GM20431 (cell line): Measurements from ENCODE around the gene CLDN5.

Experiments used
- in situ Hi-C: fragments of 300-500 bp; cut with MseI, MboI; formaldehyde crosslinking; loops from one replicate; pipeline ENCODE4 v1.15.0; 2020; ENCODE audit warnings: low sequenced_read_pairs; ENCODE audit not compliant: unreplicated experiment

Gene CLDN5

DNA sequence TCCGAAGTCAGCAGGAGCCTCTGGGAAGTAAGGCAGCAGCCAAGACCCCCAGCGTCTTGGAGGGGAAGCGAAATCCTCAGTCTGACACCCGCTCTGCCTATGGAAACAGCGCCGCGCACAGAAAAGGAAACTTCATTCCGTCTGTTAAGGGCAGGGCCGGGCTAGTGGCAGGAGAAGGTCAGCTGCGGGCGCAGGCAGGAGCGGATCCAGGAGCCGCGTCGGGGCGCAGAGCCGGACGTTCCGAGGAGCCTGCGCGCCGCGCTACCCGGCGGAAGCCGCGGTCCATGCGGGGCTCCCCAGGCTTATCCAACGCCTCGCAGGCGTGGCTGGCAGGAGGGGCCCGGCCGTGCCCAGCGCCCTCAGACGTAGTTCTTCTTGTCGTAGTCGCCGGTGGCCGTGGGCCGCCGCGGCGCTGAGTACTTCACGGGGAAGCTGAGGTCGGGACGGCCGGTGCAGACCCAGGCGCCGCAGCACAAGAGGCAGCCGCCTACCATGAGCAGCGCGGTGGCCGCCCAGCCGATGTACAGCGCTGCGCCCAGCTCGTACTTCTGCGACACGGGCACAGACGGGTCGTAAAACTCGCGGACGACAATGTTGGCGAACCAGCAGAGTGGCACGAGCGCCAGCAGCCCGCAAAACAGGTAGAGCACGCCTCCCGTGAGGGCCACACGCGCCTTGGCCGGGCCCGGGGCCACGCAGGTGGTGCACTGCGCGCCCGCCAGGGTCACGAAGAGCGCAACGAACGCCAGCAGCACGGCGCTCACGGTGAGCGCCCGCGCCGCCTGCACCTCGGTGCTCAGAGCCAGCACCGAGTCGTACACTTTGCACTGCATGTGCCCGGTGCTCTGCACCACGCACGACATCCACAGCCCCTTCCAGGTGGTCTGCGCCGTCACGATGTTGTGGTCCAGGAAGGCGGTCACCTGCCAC is 705 bp downstream of the CLDN5 start:
- in situ Hi-C loops = no loop called here

DNA sequence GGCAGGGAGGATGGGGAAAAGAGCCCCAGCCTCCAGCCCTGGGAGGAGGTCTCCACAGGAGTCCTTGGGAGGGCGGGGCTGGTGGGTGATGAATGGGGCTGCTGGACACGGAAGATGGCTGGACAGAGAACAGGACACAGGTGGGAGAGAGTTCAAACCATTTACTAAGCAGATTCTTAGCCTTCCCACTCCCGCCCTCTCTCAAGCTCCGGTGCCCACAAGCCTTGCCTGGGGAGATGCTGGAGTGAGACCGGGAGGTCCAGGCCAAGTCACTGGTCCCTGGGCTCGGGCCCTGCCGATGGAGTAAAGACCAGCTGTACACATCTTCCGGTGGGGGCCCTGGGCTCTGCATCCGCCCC is 1.4 kb downstream of the CLDN5 start:
- in situ Hi-C loops = no loop called here

DNA sequence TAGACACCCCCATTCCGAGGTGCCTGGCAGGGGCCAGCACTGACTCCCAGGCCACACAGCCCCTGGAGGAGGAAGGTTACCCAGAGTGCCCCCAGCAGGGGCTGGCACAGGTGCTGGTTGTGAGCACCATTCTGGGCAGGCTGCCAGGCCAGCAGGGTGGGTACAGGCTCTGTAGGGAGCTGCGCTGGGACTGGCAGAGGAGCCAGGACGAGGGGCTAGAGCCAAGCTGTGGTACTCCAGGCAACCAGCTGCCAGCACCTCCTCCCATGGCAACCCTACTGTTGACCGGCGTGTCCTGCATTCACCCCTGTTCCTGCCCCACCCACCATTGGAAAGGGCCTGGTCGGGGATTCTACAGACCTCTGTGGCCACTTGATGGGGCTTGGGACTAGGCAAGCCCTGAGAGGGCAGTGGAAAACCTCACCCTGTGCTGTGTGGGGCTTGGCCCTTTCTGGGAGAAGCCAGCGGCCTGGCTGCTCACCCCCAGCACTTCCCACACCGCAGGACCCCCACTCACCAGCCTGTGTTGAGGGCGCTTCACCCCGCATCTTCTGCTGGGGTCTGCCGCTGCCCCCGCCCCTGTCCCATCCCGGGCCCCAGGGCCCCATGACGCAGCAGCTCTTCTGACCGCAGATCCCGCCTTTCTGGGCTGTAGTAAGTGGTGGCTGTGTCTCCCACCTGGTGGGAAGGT is 1.9 kb downstream of the CLDN5 start:
- in situ Hi-C loops = no loop called here

DNA sequence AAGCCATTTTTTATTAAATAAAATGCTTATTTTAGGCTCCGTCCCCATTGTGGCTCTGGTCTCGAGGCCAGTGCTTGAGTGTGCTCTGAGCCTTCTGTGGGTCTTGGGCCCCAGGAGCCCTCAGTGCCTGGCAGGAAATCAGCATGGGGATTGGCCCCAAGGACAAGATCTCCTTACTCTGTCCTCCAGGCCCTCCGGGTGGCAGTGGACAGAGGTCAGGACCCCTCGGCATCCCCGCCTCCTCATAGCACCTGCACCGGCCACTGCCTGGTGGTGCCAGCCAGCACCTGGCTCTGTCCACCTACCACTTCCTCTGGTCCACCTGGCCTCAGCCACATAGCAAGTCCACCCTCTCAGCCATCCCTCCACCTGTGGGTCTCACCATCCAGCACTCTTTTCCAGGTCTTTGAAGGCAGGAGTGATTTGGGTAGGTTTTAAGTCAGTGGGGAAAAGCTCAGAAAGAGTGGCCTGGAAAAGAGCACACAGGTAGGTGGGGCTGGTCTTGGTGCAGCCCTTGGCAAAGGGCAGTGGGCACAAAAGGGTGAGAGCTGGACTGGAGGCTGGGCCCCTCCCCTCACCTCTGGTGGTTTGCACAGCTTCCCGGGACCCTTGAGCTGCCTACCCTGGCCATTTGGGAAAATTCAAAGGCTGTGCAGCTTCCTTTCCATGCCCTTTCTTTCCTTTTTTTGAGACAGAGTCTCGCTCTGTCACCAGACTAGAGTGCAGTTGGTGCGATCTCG is 3.5 kb downstream of the CLDN5 start:
- in situ Hi-C loops = no loop called here

DNA sequence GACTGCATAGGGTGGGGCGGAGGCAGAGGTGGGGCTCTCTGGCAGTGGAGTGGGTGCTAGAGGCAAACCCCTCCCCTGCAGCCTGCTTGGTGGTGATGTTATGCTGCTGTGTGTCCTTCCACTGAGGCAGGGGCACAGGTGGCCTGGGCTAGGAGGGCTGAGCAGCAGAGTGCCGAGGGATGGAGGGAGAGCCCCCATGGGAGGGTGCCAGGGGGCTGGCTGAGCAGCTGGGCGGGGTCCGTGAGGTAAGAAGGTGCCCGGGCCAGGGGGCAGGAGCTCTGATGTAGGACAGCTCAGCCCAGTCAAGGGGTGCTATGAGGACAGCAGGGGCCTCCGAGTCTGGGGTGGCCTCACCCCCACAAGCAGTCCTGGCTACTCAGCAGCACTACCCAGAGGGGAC is 4.2 kb downstream of the CLDN5 start:
- in situ Hi-C loops = no loop called here

DNA sequence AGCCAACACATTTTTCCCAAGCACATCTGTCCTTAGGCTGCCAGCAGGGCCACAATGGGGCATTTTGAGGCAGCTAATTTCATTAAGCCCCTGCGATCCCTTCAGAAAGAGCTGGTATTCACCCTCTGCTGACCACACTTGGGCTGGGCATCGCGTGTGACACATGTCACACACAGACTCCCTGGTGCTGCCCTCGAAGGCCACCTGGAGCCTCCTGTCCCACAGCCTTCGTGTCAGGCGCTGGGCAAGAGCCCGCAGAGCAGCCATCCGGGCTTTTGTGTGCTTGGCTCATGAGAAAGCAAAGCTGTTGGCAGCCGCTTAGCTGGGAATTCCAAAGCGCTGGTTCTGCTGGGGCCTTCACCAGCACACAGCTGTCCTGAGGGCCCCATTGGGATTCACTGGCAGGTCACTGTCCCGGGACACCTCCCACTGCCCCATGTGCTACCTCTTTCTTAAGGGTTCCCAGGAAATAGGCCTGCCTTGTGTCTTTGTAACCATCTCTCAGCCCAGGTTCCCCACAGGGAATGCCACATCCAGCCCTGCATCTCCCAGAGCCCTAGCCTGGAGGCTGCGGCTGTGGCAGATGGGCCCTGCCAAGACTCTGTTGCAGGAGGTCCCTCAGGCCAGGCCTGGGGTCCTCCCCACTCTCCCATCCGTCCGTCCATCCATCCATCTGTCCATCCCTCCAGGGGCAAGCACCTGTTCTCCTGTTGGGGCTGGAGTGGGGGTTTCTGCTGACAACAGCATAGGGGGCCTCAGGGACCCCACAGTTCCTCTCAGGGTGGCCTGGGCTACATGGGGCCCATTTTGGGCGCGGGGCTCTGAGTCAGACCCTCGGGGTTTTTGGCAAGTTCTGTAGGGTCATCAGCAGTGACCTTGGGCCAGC is 4.9 kb downstream of the CLDN5 start:
- in situ Hi-C loops = no loop called here

DNA sequence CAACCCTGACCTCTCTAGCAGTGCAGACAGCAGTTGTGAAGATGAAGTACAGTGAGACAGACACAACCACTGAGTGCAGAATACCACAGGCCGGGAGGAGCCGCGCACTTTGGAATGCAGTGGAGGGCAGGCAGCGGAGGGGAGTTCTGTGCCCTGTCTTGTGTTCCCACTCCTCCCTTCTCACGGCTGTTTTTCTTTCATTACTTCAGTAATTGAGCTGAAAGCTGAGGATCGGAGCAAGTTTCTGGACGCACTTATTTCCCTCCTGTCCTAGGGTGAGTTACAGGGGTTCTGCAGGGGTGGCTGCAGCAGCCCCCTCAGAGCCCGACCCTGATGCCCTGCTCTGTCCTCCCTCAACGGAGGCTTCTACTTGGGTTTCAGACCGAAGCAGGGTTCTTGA is 5.6 kb downstream of the CLDN5 start:
- in situ Hi-C loops = no loop called here

DNA sequence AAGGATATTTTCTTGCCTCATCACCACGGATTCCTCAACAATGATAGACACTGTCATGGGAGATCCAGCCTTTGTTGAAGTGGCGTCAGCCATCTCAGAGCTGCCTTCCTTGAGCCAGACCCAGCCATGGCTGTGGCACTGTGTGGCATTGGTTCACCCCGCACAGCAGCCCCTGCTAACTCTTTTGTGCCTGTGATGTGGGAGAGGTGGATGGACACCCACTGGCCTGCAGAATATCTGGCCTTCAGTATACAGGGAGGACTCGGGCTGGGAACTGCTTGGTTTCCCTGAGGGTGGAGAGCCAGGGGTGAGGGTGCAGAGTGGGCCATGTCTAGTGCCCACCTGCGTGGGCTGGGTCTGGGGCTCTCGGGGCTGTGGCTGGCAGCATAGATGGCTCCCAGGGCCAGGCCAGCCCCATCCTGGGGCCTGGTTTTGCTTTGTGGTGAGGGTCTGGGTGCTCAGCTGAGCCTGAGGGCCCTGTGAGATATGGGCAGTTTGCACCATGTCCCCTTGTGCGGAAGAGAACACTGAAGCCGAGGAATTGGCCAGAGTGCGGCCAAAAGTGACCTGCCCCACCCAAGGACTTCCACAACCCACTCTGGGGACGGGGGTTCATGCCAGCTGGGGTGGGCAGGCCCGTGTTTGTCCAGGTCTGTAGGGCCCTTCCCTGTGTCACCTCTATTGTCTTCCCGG is 6.1 kb downstream of the CLDN5 start:
- in situ Hi-C loops = no loop called here

DNA sequence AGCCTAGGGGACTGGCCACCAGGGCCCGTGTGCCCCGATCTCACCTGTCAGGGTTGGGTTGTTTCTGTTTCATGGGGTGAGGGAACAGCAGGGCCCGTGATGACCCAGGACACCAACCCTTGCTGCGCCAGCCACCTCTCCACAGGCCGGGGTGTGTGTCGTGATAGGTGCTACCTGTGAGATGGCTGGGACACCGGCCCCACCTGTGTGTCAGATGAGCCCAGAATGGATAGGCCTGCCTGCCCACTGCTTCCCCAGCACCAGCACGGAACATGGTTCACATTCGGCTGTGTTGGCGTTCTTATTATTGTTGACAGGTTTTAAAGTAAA is 7.1 kb downstream of the CLDN5 start:
- in situ Hi-C loops = no loop called here

DNA sequence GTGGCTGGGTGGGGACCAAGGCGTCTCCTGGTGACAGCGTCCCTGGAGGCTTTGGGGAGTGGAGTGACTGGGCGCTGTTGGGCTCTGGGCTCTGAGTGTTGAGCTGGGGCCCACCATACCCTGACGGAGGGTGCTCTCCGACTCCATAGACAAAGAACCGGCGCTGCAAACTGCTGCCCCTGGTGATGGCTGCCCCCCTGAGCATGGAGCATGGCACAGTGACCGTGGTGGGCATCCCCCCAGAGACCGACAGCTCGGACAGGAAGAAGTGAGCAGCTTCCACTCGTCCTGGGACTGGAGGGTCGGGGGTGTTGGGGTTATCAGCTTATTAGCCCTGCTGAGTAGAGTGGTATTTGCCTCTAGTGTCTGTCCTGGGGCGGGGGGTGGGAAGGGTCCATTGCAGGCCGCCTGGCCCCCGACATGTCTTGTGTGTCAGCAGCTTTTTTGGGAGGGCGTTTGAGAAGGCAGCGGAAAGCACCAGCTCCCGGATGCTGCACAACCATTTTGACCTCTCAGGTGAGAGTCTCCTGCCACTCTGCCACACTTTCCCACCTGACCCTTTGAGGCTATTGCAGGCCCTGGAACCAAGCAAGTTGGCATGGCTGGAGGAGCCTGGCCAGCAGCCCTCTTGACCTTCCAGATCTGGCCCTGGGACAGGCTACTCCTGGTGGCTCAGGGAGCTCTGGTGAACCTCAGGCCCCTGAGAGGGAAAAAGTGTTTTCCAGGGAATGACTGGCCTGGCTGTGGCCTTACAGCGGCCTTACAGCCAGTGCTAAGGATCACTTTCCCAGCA is 7.6 kb downstream of the CLDN5 start:
- in situ Hi-C loops = no loop called here

DNA sequence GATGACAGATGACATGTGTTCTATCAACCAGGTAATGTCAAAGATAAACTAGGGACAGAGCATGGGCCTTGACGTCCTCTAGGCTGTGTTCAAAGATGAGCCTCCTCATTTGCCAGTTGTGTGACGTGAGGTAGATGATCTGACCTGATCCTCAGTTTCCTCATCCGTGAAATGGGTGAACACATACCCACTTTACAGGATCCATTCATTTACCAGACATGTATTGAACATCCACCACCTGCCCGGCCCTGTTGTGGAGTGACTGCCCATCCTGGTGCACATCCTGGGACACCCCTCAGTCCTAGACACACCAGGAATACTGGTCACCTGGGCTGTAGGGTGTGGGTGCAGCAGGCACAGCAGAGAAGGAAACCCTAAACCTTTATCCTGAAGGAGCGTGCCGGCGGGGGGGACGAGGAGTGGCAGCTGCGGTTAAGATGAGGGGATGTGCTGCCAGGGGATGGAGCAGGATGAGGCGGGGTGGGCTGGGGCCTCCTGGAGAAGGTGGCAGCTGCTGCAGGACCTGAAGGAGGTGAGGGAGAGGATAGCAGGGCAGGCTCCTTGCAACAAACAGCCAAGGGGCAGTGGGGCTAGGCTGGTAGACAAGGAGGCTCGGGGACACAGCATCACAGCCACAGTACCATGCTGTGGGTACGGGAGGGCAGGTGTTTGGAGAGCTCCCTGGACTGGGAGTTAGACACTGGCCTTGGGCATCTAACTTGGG is 8.4 kb downstream of the CLDN5 start:
- in situ Hi-C loops = no loop called here

DNA sequence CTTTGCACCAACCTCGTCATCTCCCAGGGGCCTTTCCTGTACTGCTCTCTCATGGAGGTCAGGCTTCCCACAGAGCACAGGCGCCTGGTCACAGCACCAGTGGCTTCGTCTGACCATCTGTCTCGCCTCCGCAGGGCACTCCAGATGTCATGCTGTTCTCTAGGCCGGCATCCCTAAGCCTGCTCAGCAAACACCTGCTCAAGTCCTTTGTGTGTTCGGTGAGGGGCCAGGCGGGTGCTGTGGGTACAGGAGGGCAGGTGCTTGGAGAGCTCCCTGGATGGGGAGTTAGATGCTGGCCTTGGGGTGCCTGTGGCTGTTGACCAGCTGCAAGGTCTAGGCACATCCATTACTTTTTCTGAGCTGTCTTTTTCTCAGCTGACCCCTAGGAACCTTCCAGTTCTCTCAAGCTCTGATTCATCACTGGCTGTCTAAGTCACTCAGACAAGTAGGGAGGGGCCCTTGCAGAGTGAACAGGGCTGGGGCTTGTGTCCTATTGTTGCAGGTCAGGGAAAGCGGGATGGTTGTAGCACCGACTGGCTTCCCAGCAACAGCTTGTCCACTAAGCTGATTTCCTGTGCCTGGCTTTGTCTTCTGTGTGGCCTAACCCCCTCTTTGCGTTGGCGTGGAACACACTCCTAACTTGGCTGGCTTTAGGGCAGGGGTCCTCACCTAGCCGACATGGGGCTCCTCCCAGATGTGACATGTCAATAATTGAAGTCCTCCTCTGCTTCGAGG is 9.2 kb downstream of the CLDN5 start:
- in situ Hi-C loops = no loop called here

DNA sequence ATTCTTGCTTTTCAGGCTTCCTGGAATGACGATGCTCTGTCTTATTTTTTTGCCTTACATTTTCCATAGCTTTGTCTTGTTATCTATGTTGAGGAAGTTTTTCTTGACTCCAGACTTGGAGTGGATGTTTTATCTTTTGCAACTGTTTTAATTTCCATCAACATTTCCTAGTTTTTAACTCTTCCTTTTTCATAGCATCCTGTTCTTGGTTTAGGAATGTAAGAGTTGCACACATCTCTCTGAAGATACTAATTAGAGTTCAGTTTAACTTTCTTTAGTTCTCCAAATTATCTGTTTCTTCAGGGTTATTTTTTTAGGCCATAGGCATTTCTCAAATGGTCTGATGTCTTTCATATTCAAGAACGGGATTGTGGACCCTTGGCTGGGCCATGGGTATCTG is 10.4 kb downstream of the CLDN5 start:
- in situ Hi-C loops = no loop called here

DNA sequence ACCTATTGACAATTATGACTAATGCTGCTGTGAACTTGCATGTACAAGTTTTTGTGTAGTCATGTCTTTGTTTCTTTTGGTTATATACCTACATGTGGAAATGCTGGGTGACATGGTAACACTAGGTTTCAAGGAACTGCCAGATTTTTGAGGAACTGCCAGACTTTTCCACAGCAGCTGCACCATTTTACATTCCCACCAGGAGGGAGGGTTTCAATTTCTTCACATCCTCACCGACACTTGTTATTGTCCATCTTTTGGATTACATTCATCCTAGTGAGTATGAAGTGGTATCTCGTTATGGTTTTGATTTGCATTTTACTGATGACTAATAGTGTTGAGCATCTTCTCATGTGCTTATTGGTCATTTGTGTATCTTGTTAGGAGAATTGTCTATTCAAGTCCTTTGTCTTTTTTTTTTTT is 13.3 kb downstream of the CLDN5 start:
- in situ Hi-C loops = no loop called here

DNA sequence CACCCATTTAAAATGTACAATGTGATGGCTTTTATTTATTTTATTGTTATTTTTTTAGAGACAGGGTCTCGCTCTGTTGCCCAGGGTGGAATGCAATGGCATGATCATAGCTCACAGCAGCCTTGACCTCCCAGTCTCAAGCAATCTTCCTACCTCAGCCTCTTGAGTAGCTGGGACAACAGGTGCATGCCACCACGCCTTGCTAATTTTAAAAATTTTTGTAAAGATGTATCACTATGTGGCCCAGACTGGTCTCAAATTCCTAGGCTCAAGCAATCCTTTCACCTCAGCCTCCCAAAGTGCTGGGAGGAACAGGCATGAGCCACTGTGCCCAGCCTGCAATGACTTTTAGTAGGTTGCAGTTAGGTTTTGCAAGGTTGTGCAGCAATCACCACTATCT is 14.3 kb downstream of the CLDN5 start:
- in situ Hi-C loops = loop anchor here (10.0 kb wide), 1 partner anchor 125 kb away; no protein-coding TSS in a partner anchor

DNA sequence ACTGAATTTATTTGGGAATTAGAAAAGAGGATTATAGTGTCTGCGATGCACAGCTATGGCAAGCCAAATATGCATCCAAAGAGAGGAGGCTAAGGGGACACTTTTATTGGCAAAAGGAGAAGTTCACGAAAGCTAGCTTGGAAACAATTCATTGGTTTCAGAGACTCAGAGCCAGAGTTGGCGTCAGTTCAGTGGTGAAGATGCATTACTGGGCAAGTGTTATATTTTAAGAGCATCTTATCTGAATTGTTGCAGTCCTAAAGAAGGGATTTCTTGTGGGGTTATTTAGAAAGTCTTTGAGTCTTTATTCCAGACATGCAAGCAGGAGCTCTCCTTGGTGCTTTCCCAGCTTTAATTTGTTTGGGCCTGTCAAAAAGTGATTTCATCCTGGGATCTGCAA is 15.0 kb downstream of the CLDN5 start:
- in situ Hi-C loops = loop anchor here (10.0 kb wide), 1 partner anchor 126 kb away; no protein-coding TSS in a partner anchor
